ENCODE results near the gene SOX18.
A peak's percentile ranks its signal among the peaks of the same experiment; 100 is the strongest.

SOX18 gene

GRCh38 chr20:64083804-64084684 lies 34.6 kb upstream of the SOX18 start, which contains the start of gene LKAAEAR1:
Gene LKAAEAR1 (minus strand): TSS chr20:64084398. CDS start chr20:64084219, 179 bp downstream.
- peak within 1 kb of the TSS; percentile 34 for H3K4me3 ChIP-seq (ENCODE audit: low read length)
- TF ChIP-seq CTCF (conservative IDR thresholded peaks at IDR 0.05; ENCODE audit: low read length): no peak
- DNase-seq (ENCODE audit: low read depth): no peak

GRCh38 chr20:64083378-64083803 lies 34.0 kb upstream of the SOX18 start:
- H3K4me3 ChIP-seq (ENCODE audit: low read length): peak overlapping the region; percentile 34
- peak; percentile 59 for DNase-seq (ENCODE audit: low read depth)
- peak; percentile 36 for TF ChIP-seq CTCF (conservative IDR thresholded peaks at IDR 0.05; ENCODE audit: low read length)

GRCh38 chr20:64082820-64083377 lies 33.5 kb upstream of the SOX18 start:
- DNase-seq (ENCODE audit: low read depth): no peak
- TF ChIP-seq CTCF (conservative IDR thresholded peaks at IDR 0.05; ENCODE audit: low read length): no peak

GRCh38 chr20:64082126-64082731 lies 32.8 kb upstream of the SOX18 start:
- TF ChIP-seq CTCF (conservative IDR thresholded peaks at IDR 0.05; ENCODE audit: low read length): no peak
- DNase-seq (ENCODE audit: low read depth): no peak
- H3K4me3 ChIP-seq (ENCODE audit: low read length): no peak overlapping the region

More at GRCh38 chr20:64082820-64083377, 33.5 kb upstream of the SOX18 start:
- no peak overlapping the region; the same call in 1 of the 2 replicates for H3K4me3 ChIP-seq (ENCODE audit: low read length)

- no peak overlapping the region for H3K4me3 ChIP-seq (ENCODE audit: low read length)
- TF ChIP-seq CTCF (conservative IDR thresholded peaks at IDR 0.05; ENCODE audit: low read length): no peak
Observed at GRCh38 chr20:64081624-64081964, 32.2 kb upstream of the SOX18 start.

GRCh38 chr20:64080813-64081623 lies 31.6 kb upstream of the SOX18 start:
- no peak for TF ChIP-seq CTCF (conservative IDR thresholded peaks at IDR 0.05; ENCODE audit: low read length)
- peak overlapping the region; percentile 60; the same call in 1 of the 2 replicates for H3K4me3 ChIP-seq (ENCODE audit: low read length)

More at GRCh38 chr20:64081624-64081964, 32.2 kb upstream of the SOX18 start:
- DNase-seq (ENCODE audit: low read depth): no peak

More at GRCh38 chr20:64080813-64081623, 31.6 kb upstream of the SOX18 start:
- no peak for DNase-seq (ENCODE audit: low read depth)

Measured in AG10803 (cell line).